Forelimb muscle (tissue), 1 donor: ENCODE measurements around the gene CCDC85C. TPM values are rescaled to one million over a fixed set of nuclear protein-coding genes. Genes with fewer than 3 reads are reported as not detected.

Experiments
- DNase-seq: peaks from one replicate; pipeline ENCODE4 v3.0.0-alpha.2; 2013; ENCODE audit warnings: low read depth
- polyA plus RNA-seq: library from polyadenylated mRNA; unstranded; fragments of 120-200 nt; gene quantifications from one replicate; pipeline ENCODE4 v1.2.1, GENCODE V29; 2013; ENCODE audit not compliant: insufficient read length

Gene CCDC85C
- polyA plus RNA-seq, 1 donor: 3.9 TPM

DNA sequence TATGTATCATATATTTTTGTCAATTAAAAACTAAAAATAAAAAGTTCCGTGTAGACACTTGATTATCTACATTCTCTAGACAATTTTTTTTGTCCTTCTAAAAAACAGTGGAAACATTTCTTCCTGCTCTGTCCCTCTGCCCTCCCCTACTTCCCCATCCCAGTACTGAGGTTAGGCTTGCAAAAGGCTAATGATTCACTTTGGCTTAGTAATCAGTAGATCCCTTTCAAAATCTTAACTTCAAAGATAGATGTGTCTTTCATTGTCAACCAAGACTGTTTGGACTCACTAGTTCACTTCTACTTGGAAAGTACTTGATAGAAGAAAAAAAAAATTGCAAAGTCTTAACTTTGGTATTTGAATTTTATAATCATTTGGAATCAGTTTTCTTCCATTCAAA, 127.1 kb downstream of the CCDC85C start:
- no peak for DNase-seq

DNA sequence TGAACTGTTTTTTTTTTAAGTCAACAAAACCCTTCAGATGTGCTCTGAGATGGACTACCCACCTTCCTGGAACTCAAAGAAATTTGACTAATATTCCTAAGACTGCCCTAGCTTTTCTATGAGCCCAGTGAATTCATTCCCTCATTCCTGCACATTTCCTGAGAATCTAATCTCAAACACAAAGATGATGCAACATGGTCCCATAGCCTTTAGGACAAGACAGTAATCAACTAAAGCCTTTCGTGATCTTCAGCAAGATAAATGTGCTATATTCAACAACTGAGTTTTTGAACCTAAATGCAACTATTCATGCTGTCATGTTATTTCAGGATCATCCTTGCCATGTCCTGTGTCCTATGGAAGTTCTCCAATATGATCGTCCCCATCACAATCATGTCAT, 128.3 kb downstream of the CCDC85C start:
- DNase-seq: no peak

DNA sequence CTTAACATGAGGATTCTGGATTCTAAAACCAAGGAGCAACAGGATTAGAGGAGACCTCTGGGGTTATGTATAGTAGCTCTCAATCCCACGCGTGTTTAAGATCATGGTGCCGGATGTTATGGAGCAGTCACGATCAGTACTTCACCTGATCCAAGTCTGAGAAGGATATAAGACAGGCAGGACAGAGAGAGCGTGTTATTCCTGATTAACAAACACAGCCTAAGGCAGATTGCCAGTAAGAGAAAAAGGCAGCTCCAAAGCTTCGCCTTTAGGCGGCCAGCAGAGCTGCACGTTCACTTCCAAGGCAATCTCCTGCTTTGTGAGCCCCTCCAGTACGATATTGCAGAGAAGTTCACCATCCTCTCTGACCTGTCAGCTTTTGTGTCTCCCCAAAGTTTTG, 128.8 kb downstream of the CCDC85C start:
- DNase-seq: no peak

DNA sequence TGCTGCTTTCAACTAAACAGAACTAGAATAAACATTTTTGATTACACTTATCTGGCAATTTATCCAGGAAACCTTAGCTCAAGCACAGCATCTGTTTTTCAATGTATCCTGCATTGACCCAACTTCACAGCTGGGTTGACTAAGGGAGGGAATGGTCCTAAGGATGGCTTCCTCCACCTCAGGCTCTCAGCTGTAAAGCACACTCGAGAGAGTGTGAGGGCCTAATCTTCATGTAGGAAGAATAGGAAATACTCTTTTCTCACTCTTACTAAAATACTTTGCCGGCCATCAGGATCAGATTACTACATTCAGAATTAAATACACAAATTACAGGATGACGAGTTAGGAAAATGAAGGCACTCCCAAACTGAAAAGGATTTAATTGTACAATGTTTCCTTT, 130.5 kb downstream of the CCDC85C start:
- no peak for DNase-seq

DNA sequence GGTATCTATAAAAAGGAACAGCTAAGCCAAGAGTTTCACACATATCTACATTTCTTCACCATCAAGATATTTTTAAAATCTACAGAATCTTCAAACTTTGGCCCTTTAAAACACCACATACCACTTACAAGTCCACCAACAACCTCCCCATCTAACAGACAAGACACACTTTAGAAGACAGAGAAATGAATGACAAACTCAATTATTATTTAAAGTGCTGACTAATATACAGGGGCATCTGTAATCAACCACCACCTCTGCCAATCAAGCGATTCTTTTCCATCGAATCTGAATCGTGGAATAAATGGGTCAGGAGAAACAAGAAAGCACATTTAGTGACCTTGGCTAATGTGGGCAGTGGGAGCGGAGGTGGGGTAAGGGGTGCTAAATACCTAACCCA, 131.1 kb downstream of the CCDC85C start:
- DNase-seq: no peak

DNA sequence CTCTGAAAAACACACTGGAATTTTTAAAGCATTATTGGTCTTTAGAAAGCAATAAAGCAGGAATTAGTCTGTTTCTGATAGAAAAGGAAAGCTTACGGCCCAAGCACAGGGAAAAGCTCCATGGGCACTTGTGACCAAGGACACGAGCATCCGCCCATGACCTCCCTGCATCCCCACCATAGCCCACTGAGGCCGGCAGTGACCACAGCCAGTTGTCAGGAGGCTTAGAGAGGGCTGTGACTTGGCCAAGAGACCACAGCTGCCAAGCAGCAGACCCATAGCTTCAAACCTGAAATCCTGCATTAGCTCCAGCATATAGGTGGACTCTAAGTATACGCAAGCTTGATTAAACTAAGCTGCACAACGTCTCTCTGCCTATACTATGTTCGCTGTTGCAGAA, 132.3 kb downstream of the CCDC85C start:
- DNase-seq: no peak

DNA sequence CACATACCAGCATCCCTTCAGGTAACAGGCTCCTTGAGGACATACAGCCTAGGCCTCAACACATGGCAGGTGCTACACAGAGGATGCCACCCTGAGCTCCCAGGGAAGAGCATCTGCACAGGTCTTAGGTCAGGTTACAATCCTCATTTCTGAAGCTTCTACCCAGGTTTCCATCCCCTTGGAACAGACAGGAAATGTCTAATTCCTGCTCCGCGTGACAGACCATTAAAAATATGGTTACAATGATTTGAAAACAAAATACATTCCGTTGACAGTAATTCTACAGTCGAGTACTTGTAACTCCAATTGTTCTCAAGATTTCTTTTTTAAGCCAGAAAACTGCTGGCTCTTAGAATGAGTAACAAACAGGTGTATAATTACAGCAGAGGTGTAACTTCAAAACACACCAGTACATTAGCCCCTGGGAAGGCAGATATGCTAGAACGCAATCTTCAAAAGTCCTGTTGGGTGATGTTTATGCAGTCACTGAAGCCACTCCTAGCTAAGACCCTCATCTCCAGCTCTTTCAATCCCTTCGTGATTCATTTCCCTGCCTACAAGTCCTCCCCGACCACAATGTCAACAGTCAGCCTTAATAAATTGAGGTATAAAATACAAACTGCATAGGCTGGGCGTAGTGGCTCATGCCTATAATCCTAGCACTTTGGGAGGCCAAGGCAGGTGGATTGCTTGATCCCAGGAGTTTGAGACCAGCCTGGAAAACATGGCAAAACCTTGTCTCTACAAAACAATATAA, 135.0 kb downstream of the CCDC85C start:
- no peak for DNase-seq

DNA sequence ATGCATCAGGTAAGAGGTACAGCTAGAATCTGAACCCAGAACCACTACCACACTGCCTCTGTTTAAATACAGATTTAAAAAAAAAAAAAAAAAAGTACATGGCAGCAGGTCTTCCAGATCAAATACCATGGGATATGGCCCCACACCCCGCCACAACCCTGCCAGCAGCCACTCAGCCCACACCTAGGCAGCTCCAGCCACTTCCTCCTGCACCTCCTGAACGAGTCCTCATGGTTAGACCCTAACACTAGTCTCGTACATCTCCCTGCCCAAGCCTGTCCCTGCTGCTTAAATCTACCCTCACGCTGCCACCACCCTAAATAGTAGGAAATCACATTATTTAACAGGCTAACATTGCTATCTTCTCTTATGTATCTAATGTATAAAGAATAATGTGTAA, 135.9 kb downstream of the CCDC85C start:
- no peak for DNase-seq

DNA sequence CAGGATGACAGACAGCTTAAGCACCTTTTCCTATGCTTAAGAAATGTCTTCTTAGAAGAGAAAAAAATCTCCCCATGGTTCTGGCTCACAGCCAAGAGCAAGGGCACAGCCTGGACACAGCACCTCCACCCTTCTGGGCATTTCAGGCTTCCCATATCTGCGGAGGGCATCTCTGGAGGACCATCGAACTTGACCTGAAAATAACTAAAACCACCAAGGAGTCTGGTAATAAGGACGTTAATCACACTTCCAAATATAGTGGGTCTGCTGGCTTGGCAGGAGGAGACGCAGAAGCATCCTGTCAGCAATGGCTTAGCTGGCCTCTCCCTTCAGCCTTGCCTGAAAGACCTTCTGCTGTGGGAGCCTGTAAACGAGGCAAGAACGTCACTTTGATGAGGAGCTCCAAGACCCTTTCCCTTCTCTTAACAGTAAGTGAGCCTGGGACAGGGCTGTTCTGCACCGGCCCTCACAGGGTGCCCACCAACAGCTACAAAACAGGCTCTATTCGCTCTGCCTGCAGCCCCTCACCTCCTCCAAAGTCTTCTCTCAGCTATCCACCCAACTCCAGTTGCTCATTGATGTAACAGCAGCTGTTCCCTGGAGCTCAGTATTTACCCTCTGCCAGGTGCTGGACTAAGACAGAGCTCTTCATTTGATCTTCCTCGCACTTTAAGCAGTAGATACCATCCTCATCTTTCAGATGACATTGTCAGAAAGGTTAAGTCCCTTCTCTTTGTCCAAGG, 136.5 kb downstream of the CCDC85C start:
- DNase-seq: no peak

DNA sequence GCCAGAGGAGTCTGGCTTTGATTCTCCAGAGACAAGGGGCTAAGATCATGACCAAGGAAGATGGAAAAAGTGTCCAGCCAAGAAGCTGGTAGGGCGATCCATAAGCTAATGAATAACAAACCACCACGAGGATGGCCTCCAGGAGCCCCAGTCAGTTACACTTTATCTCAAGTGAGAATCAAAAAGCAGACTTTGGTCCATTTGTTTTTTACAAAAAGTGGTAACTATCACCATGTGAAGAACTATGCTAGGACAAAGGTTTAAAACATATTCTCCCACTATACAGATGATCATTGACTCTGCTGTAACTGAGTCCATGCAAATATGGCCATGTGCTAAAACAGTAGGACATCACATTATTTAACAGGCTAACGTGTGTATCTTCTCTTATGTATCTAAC, 137.2 kb downstream of the CCDC85C start:
- DNase-seq: no peak

DNA sequence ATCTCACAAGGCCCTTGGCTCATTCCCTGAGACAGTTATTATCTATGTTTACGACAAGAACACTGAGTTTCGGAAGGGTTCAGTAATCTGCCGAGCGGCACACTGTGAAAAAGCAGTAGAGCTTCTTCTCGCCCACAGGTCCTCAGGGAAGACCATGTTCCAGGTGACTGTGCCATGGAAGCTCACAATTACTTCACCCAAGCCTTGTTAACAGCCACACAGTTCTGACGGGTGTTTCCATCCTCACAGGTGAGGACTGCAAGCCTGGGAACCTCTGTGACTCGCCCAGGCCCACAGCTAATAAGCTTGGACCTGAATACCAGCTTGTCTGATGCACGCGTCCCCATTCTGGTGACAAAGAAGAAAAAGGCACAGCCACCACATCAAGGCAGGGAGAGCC, 138.7 kb downstream of the CCDC85C start:
- DNase-seq: no peak

DNA sequence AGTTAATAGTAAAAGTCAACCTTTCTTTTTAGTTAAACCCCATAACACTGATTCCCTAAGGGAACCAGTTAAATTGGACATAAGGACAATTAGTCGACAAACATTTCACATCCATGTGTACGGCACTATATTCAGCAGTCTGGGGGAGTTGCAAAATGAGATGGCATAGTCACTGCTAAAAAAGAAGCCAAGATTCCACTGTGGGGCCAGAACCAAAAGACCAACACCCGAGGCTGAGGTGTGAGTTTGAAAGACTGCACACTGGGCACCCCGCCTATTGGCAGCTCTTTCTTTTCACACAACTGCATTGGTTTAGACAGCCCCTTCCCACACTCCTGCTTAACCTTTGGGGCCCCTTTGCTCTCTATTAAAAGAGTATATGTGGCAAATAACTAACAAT, 140.0 kb downstream of the CCDC85C start:
- no peak for DNase-seq

DNA sequence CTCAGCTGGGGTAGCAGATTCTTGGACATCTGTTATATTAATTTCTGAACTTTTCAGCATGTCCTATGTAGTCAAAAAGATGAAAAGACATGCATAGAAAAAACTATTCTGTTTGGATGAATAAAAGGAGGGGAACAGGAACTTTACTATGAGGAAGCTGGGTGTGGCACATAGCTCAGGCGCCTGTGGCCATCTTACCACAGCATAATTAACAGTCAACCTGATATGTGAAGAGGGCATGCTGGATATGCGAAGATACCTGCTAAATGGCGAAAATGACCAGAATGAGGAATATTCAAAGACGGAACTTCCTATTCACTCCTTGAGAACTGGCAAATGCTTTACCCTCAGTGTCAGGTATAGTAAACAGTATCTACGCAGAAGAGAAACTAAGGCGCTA, 141.8 kb downstream of the CCDC85C start:
- no peak for DNase-seq

DNA sequence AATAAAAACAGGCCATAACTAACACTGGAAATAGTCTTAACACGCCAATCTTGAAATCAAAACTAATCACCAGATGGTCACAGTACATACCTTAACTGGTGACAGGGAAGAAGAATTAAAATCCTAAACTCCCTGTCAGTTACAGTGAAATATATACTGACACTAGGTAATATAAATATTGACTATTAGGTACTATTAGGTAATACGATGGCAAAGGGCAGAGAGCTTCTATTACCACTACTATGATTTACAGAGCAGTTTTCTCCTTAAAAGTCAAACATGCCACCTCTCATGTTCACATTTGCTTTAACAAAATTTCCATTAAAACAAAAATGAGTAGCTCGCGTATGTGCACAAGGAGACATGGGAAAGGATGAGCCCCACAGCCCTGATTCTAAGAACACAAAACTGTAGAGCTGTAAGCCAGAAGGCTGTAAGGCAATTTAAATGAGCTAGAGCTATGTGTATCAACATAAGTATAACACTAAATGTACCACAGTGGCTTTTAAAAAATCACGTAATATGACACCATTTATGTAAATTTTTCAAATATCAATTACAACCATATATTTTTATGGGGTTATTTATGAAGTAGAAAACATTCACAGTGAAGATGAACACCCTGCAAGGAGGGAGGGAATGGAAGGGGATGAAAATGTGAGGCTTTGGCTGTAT, 142.5 kb downstream of the CCDC85C start:
- DNase-seq: no peak

DNA sequence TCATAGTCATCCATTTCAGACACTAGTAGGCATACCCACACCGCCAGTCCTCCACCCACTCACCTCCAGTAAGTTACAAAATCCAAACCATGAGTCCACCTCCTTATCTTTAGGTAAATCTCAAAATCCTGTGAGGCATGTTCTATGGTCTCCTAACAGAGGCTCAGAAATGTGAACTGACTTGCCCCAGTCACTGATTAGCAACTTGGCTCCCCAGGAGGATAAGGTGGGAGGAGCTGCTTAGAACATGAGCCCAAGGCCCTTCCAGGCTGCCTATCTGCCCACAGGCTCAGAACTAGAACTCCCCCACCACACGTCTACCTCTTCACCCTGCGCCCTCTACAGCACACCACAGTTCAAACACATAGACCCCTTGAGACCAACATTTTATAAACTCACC, 143.2 kb downstream of the CCDC85C start:
- no peak for DNase-seq

DNA sequence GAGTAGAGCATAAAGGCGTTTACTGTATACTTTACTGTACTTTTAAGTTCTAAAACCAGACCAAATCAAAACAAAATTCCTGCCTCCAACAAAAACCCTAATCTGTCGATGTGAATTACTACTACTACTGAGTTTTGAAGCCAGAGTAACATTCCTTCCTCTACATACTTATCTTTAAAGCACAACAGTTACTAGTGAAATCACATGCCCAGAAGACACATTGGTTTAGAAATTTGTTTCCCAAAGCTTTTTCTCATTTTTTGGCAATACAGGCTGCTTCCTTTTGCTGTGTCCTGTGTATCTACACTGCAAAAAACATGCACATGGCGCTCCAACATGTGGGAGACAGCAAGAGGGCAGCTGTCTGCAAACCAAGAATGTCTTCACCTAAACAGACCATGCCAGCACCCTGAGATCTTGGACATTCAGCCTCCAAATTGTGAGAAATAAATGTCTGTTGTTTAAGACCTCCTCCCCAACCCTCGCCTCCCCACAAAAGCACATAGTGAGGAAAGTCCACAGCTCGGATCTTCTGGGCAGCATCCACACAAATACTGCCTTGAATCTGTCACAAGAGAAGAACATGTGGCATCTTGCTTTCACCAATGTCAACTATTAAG, 144.4 kb downstream of the CCDC85C start:
- DNase-seq: no peak

DNA sequence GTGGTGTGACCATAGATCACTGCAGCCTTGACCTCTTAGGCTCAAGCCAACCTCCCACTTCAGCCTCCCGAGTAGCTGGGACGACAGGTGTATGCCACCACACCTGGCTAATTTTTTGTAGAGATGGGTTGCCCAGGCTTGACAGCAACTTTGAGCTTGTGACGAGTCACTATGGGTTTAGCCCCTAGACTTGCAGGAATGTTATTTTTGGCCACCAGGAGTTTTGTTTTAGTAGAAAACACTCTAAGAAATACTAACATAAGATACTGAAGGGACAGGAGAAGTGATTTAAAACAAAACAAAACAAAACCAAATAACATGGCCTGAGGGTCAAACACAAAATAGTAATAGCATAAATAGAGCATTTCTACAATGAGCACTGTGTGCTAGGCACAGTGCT, 149.8 kb downstream of the CCDC85C start:
- DNase-seq: no peak

DNA sequence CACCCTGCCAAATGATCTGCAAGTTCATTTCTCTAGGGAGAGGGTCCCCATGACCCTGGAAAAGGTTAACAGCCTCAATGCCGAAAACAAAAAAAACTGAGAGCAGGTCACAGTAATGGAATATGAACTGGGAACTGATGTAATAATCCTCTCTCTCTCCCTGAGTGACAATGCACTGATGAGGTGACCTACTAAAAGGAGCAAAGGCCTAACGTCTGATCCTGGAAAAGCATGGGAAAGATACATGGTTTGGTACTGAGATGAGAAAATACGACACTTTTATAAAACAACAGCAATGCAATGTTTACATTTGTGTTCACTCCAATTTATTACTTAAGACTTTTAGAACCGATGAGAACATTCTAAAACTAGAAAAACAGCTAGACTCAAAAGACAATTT, 151.0 kb downstream of the CCDC85C start:
- DNase-seq: no peak

DNA sequence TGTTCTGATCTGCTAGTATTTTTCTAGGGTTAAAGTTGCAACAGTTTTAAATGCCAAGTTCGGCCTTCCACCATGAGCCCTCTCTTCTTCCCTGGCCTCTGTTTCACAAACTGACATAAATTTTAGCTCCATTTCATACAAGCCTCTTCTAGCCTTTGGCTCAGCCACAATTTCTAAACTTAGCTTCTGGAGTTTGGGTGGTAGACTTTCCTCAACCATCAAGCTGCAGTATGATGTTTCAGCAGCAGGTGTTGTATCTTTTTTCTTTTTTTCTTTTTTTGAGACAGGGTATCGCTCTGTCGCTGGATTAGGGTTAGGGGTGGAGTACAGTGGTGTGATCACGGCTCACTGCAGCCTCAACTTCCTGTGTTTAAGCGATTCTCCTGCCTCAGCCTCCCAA, 152.8 kb downstream of the CCDC85C start:
- DNase-seq: no peak

DNA sequence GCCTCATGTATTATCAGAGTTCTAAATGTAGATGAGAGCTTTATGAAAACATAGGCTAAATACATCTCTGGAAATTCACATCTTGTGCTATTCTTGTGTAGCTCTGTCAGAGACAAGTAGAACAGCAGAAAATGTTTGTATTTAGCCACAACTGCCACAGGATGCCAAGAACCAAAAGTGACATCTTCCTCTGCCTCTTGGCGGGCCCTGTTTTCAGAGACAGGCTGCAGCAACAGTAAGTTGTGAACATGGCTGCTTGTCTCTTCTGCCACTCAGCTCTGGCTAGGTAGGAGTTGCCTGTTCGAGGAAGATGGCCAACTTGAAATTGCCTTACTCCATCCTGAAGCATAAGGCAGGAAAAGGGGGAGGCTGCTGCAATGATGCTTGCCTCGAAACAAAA, 153.7 kb downstream of the CCDC85C start:
- DNase-seq: no peak
